CD14-positive monocyte (primary cell): ENCODE measurements around the gene SLC1A7. TPM values are rescaled to one million over a fixed set of nuclear protein-coding genes. Genes with fewer than 3 reads are reported as not detected.

Experiments
- DNase-seq, 3 donors: peaks; one replicate each; pipeline ENCODE4 v3.0.0-alpha.2; 2011 to 2022
- H2AFZ ChIP-seq: 2 replicates; pipeline ENCODE4 v1.6.0; 2012; ENCODE audit warnings: mild to moderate bottlenecking, low read depth, low read length, inconsistent platforms; ENCODE audit not compliant: insufficient read depth, poor library complexity, severe bottlenecking
- H3K27ac ChIP-seq, 2 donors: 1 replicate in 1 of 2; 2 replicates in 1 of 2; pipeline ENCODE4 v1.5.1; 2012 to 2013; ENCODE audit warnings: low read length in 2 of 2, control low read depth in 1 of 2, inconsistent platforms in 1 of 2, low read depth in 1 of 2, mild to moderate bottlenecking in 1 of 2
- H3K27me3 ChIP-seq, 2 donors: one replicate each; pipeline versions ENCODE4 v1.6.0 to v1.6.1; 2011 to 2013; ENCODE audit warnings: low read length in 2 of 2; ENCODE audit not compliant: control insufficient read depth in 2 of 2, insufficient read depth in 2 of 2
- H3K36me3 ChIP-seq, 2 donors: replicated peaks in 1 of 2; 1 replicate in 1 of 2; 2 replicates in 1 of 2; pipeline versions ENCODE4 v1.5.1 to v1.6.1; 2012 to 2013; ENCODE audit warnings: low read length in 2 of 2, control low read depth in 1 of 2, inconsistent platforms in 1 of 2, mild to moderate bottlenecking in 1 of 2; ENCODE audit not compliant: insufficient read depth in 2 of 2, control insufficient read depth in 1 of 2
- H3K4me1 ChIP-seq, 2 donors: 1 replicate in 1 of 2; 2 replicates in 1 of 2; pipeline versions ENCODE4 v1.5.1 to v1.6.1; 2012 to 2013; ENCODE audit warnings: low read length in 2 of 2, control low read depth in 1 of 2, inconsistent platforms in 1 of 2, mild to moderate bottlenecking in 1 of 2, moderate library complexity in 1 of 2; ENCODE audit not compliant: insufficient read depth in 2 of 2, control insufficient read depth in 1 of 2
- H3K4me2 ChIP-seq: replicated peaks from 2 replicates; pipeline ENCODE3; 2012; ENCODE audit warnings: low read length, moderate library complexity, mild to moderate bottlenecking; ENCODE audit not compliant: poor library complexity, severe bottlenecking; ENCODE audit errors: extremely low read depth
- H3K4me3 ChIP-seq, 3 experiments: fragments of 200-600 bp in 1 of 3; sonication (generic) in 1 of 3; replicated peaks in 1 of 3; 1 replicate in 2 of 3; 2 replicates in 1 of 3; pipeline ENCODE4 v1.5.1; 2011 to 2013; ENCODE audit warnings: low read length in 3 of 3, mild to moderate bottlenecking in 3 of 3, control low read depth in 2 of 3, low read depth in 2 of 3, inconsistent platforms in 1 of 3, moderate library complexity in 1 of 3
- H3K79me2 ChIP-seq: 2 replicates; pipeline ENCODE4 v1.6.0; 2012; ENCODE audit warnings: mild to moderate bottlenecking, control low read depth, inconsistent platforms, low read length, moderate library complexity; ENCODE audit not compliant: insufficient read depth
- H3K9ac ChIP-seq: 2 replicates; pipeline ENCODE4 v1.6.0; 2017; ENCODE audit warnings: low read length, mild to moderate bottlenecking; ENCODE audit not compliant: insufficient read depth, poor library complexity, severe bottlenecking
- H3K9me3 ChIP-seq, 2 donors: replicated peaks in 1 of 2; 1 replicate in 1 of 2; 2 replicates in 1 of 2; pipeline versions ENCODE4 v1.5.1 to v1.6.1; 2012 to 2013; ENCODE audit warnings: low read length in 2 of 2, control low read depth in 1 of 2; ENCODE audit not compliant: control insufficient read depth in 1 of 2, insufficient read depth in 1 of 2
- H4K20me1 ChIP-seq: 2 replicates; pipeline ENCODE4 v1.6.0; 2012; ENCODE audit warnings: mild to moderate bottlenecking, low read length, control low read depth, moderate library complexity; ENCODE audit not compliant: insufficient read depth
- H3K27ac Mint-ChIP-seq, 7 donors: one replicate each; pipeline ENCODE4 v1.8.0; 2020; ENCODE audit warnings: mild to moderate bottlenecking in 7 of 7, mixed read lengths in 7 of 7, moderate library complexity in 6 of 7, inconsistent platforms in 2 of 7
- H3K27me3 Mint-ChIP-seq, 3 donors: one replicate each; pipeline ENCODE4 v1.8.0; 2021 to 2022; ENCODE audit warnings: low read depth in 3 of 3, mild to moderate bottlenecking in 3 of 3, mixed read lengths in 3 of 3, moderate library complexity in 3 of 3, inconsistent platforms in 1 of 3
- H3K36me3 Mint-ChIP-seq, 2 donors: one replicate each; pipeline ENCODE4 v1.8.0; 2020; ENCODE audit warnings: mixed read lengths in 2 of 2, inconsistent platforms in 1 of 2, mild to moderate bottlenecking in 1 of 2
- H3K4me1 Mint-ChIP-seq: one replicate; pipeline ENCODE4 v1.8.0; 2020; ENCODE audit warnings: mild to moderate bottlenecking, mixed read lengths
- H3K4me3 Mint-ChIP-seq, 2 donors: one replicate each; pipeline ENCODE4 v1.8.0; 2020; ENCODE audit warnings: mild to moderate bottlenecking in 2 of 2, mixed read lengths in 2 of 2, moderate library complexity in 1 of 2
- H3K9me3 Mint-ChIP-seq, 7 donors: one replicate each; pipeline ENCODE4 v1.8.0; 2020 to 2022; ENCODE audit warnings: mixed read lengths in 7 of 7, mild to moderate bottlenecking in 6 of 7, moderate library complexity in 6 of 7, inconsistent platforms in 2 of 7
- WGBS: methylation state at CpG from one replicate; pipeline ENCODE4 v1.1.5; 2013; ENCODE audit warnings: missing lambda C conversion rate; ENCODE audit not compliant: insufficient coverage; 5-methylcytosine and 5-hydroxymethylcytosine counted together
- intact Hi-C, 2 donors: fragments of 100-400 bp; cut with micrococcal nuclease; formaldehyde crosslinking; loops; one replicate each; pipeline versions ENCODE4 v1.15.0 to v1.15.1; 2023
- polyA plus RNA-seq, 3 donors: library from polyadenylated mRNA; depleted of rRNA in 1 of 3; unstranded in 2 of 3; stranded (reverse) in 1 of 3; fragments of 300-500 nt in 2 of 3; fragments of >200 nt in 1 of 3; fragmentation: Illumina TruSeq in 2 of 3; gene quantifications; 1 replicate in 2 of 3; 2 replicates in 1 of 3; pipeline ENCODE4 v1.2.3, GENCODE V29; 2012 to 2021
- TF ChIP-seq, protein P1 (sequence below): fragments of 200-600 bp; IDR thresholded peaks from one replicate; pipeline ENCODE4 v1.8.0; 2022; ENCODE audit warnings: antibody characterized with exemption, mild to moderate bottlenecking

SLC1A7 gene
- polyA plus RNA-seq, 3 donors, result not detected

DNA sequence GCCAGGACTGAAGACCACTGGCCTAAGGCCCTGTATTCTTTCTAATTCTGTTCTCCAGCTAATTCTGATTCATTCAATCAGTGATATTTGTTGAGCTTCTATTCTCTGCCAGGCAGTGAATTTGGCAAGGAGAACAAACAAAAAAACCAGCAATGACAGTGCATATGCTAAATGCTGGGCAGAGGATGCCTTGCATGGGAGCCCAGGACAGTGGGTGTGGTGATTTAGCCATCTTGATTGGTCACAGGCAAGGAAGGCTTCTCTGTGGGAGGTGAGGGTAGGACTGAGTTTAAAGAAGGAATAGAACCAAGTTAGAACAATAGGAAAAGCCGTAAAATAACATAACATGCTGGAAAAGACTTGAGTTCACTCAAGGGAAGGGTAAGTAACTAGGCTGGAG is 45.0 kb upstream of the SLC1A7 start:
- peaks cover 2% of the 10 kb centered on the region for H3K4me1 Mint-ChIP-seq
- no peak overlapping the region for H3K9ac ChIP-seq
- no peak overlapping the region for H3K4me3 Mint-ChIP-seq
- H3K27ac ChIP-seq, result no peak overlapping the region
- H3K4me3 ChIP-seq, result no peak overlapping the region
- peaks cover 0 to 6% of the 10 kb centered on the region in 2 donors for H3K9me3 ChIP-seq
- TF ChIP-seq, protein P1, sequence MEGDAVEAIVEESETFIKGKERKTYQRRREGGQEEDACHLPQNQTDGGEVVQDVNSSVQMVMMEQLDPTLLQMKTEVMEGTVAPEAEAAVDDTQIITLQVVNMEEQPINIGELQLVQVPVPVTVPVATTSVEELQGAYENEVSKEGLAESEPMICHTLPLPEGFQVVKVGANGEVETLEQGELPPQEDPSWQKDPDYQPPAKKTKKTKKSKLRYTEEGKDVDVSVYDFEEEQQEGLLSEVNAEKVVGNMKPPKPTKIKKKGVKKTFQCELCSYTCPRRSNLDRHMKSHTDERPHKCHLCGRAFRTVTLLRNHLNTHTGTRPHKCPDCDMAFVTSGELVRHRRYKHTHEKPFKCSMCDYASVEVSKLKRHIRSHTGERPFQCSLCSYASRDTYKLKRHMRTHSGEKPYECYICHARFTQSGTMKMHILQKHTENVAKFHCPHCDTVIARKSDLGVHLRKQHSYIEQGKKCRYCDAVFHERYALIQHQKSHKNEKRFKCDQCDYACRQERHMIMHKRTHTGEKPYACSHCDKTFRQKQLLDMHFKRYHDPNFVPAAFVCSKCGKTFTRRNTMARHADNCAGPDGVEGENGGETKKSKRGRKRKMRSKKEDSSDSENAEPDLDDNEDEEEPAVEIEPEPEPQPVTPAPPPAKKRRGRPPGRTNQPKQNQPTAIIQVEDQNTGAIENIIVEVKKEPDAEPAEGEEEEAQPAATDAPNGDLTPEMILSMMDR, result no peak
- no peaks in the 10 kb centered on the region for H4K20me1 ChIP-seq
- peaks cover 0 to 5% (median 2%) of the 10 kb centered on the region in 7 donors for H3K9me3 Mint-ChIP-seq
- H3K27me3 Mint-ChIP-seq, result peaks cover 0 to 3% (median 2%) of the 10 kb centered on the region in 3 donors
- no peaks in the 10 kb centered on the region for H3K27me3 ChIP-seq
- intact Hi-C loops, result no loop called here
- H3K4me2 ChIP-seq, result no peak overlapping the region
- no peaks in the 10 kb centered on the region for H3K36me3 ChIP-seq
- no peak for DNase-seq
- H3K36me3 Mint-ChIP-seq, result no peaks in the 10 kb centered on the region
- no peaks in the 10 kb centered on the region for H3K4me1 ChIP-seq
- no CpG with 5 or more reads among the region's 1 CpG for WGBS
- H3K27ac Mint-ChIP-seq, result peak overlapping the region in 1 of 7 donors; percentile 25
- H3K79me2 ChIP-seq, result no peaks in the 10 kb centered on the region
- H2AFZ ChIP-seq, result no peak overlapping the region

DNA sequence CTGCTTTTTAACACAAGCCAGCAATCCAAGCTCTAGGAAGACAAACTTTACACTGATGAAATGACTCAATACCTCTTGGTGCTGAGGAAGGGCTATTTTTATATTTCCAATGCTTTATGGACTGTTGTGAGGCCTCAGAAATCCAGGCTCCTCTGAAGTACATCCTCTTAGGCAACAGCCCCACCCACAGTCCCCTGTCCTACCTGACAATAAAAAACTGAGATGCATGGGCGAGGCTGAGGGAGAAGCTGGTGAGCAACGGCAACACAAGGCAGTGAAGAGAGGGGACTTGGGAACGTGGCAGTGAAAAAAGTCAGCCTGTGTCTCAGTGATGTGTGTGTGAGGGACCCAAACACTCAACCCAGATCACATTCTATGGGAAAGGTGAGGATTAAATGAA is 44.1 kb upstream of the SLC1A7 start:
- intact Hi-C loops, result no loop called here
- Mint-ChIP-seq H3K27ac (peak overlapping the region in 1 of 7 donors; percentile 72), H3K36me3 (no peaks in the 10 kb centered on the region)

More for the DNA sequence above, 44.1 kb upstream of the SLC1A7 start:
- H3K4me3 ChIP-seq, result no peak overlapping the region
- TF ChIP-seq, protein P1, result no peak
- H3K79me2 ChIP-seq, result no peaks in the 10 kb centered on the region
- H3K4me2 ChIP-seq, result no peak overlapping the region
- no CpG with 5 or more reads among the region's 3 CpGs for WGBS
- H3K9me3 ChIP-seq, result peaks cover 0 to 6% of the 10 kb centered on the region in 2 donors
- H3K36me3 ChIP-seq, result no peaks in the 10 kb centered on the region
- no peak overlapping the region for H3K4me3 Mint-ChIP-seq
- H3K9me3 Mint-ChIP-seq, result no peaks in the 10 kb centered on the region
- no peaks in the 10 kb centered on the region for H3K4me1 ChIP-seq
- DNase-seq, result no peak
- no peak overlapping the region for H3K9ac ChIP-seq
- no peaks in the 10 kb centered on the region for H3K27me3 ChIP-seq
- H3K27ac ChIP-seq, result no peak overlapping the region
- H2AFZ ChIP-seq, result no peak overlapping the region
- H3K4me1 Mint-ChIP-seq, result no peaks in the 10 kb centered on the region
- H4K20me1 ChIP-seq, result no peaks in the 10 kb centered on the region
- peaks cover 0 to 3% (median 2%) of the 10 kb centered on the region in 3 donors for H3K27me3 Mint-ChIP-seq
